Sigmoid colon (tissue), 7 donors: Measurements from ENCODE around the gene TMEM185B. TPM values are rescaled to one million over a fixed set of nuclear protein-coding genes. Genes with fewer than 3 reads are reported as not detected.
A peak's percentile ranks its signal among the peaks of the same experiment; 100 is the strongest.

Experiments used
- DNase-seq: peaks from one replicate; pipeline ENCODE4 v3.0.0-alpha.2; 2019
- H3K27ac ChIP-seq, 4 donors: fragments of 200-600 bp; sonication (generic); one replicate each; pipeline ENCODE4 v1.5.1; 2016 to 2019; ENCODE audit warnings: mild to moderate bottlenecking in 1 of 4
- H3K27me3 ChIP-seq, 3 donors: fragments of 200-600 bp; sonication (generic); one replicate each; pipeline ENCODE4 v1.5.1; 2019; ENCODE audit warnings: mild to moderate bottlenecking in 1 of 3
- H3K36me3 ChIP-seq, 4 donors: fragments of 200-600 bp; sonication (generic); one replicate each; pipeline ENCODE4 v1.5.1; 2016 to 2019
- H3K4me1 ChIP-seq, 4 donors: fragments of 200-600 bp; sonication (generic); one replicate each; pipeline ENCODE4 v1.5.1; 2017 to 2019
- H3K4me3 ChIP-seq, 4 donors: fragments of 200-600 bp; sonication (generic); one replicate each; pipeline ENCODE4 v1.5.1; 2017 to 2019; ENCODE audit warnings: mild to moderate bottlenecking in 2 of 4, moderate library complexity in 1 of 4
- H3K9me3 ChIP-seq, 4 donors: fragments of 200-600 bp in 3 of 4; sonication (generic) in 3 of 4; one replicate each; pipeline versions ENCODE4 v1.5.1 to v1.6.1; 2013 to 2019
- CTCF ChIP-seq, 4 experiments: fragments of 450-650 bp in 3 of 4; fragments of 200-600 bp in 1 of 4; IDR thresholded peaks; one replicate each; pipeline ENCODE4 v1.5.1; 2016 to 2019; ENCODE audit warnings: antibody characterized with exemption in 4 of 4, mild to moderate bottlenecking in 3 of 4, moderate library complexity in 2 of 4
- EP300 ChIP-seq, 4 donors: sonication (generic); formaldehyde crosslinking; IDR thresholded peaks; one replicate each; pipeline ENCODE4 v1.6.1; 2017; ENCODE audit warnings: antibody characterized with exemption in 4 of 4
- POLR2A ChIP-seq, 2 donors: fragments of 450-650 bp; IDR thresholded peaks; one replicate each; pipeline ENCODE4 v1.6.1; 2016; ENCODE audit warnings: antibody characterized with exemption in 2 of 2, mild to moderate bottlenecking in 2 of 2, moderate library complexity in 2 of 2
- POLR2AphosphoS5 ChIP-seq, 4 donors: sonication (generic); formaldehyde crosslinking; IDR thresholded peaks; one replicate each; pipeline ENCODE4 v1.6.1; 2017; ENCODE audit warnings: antibody characterized with exemption in 4 of 4
- WGBS, 2 donors: extraction: QIAGEN DNeasy Blood & Tissue Kit; methylation state at CpG; one replicate each; pipeline ENCODE4 v1.1.7; 2013; 5-methylcytosine and 5-hydroxymethylcytosine counted together
- intact Hi-C: fragments of 100-400 bp; cut with DNase I; formaldehyde crosslinking; loops from one replicate; pipeline ENCODE4 v1.15.1; 2023
- polyA plus RNA-seq, 3 donors: library from polyadenylated mRNA; stranded (reverse); fragments of 200-250 nt; gene quantifications; one replicate each; pipeline ENCODE4 v1.2.3, GENCODE V29; 2013
- total RNA-seq, 4 donors: library from RNA; depleted of rRNA; stranded (reverse); fragments of >200 nt; gene quantifications; one replicate each; pipeline ENCODE4 v1.1.0, GENCODE V29; 2016
- donor health status: healthy with polysubstance abuse.
- donor health status: Bipolar disorder and iron deficiency.
- donor health status: healthy.

TMEM185B gene
- 10 to 100 TPM; 16.8 to 32.1 (median 25.0) TPM for total RNA-seq
- 1 to 10 TPM; 1.6 to 9.7 (median 1.8) TPM for polyA plus RNA-seq

GRCh38 chr2:120223034-120223912, at the start of gene TMEM185B:
Gene TMEM185B, minus strand, starts transcription at chr2:120223400. Its CDS starts 424 bp downstream, at chr2:120222976.
- Histone ChIP-seq H3K4me3 (peak within 1 kb of the TSS; percentile 58 to 76 (median 62)), H3K36me3 (peaks cover 0 to 20% (median 0%) of the 10 kb centered on the region in 4 donors), H3K4me1 (peaks cover 0 to 39% (median 23%) of the 10 kb centered on the region in 4 donors), H3K9me3 (no peaks in the 10 kb centered on the region), H3K27me3 (no peaks in the 10 kb centered on the region), H3K27ac (peak within 1 kb of the TSS; percentile 89 to 95 (median 93))
- peak; percentile 95 for DNase-seq
- 2% methylated on average over 108 of the region's 108 CpGs for WGBS, 2 donors
- TF ChIP-seq POLR2AphosphoS5 (IDR thresholded peaks at IDR 0.05) (peak; percentile 56 to 80 (median 66)), EP300 (IDR thresholded peaks at IDR 0.05) (no peak), POLR2A (IDR thresholded peaks at IDR 0.05) (peak in 1 of 2 donors; percentile 17), CTCF (IDR thresholded peaks at IDR 0.05) (peak in 2 of 4 experiments; percentile 12 to 15)
- intact Hi-C loops, result loop anchor here (2.0 kb wide), 1 partner anchor 464 kb away; the partner anchor contains the start of gene PTPN4

- TF ChIP-seq CTCF (IDR thresholded peaks at IDR 0.05) (no peak), EP300 (IDR thresholded peaks at IDR 0.05) (no peak), POLR2A (IDR thresholded peaks at IDR 0.05) (no peak), POLR2AphosphoS5 (IDR thresholded peaks at IDR 0.05) (no peak)
- no peak for DNase-seq
- 96 to 97% methylated on average over 1 of the region's 1 CpG for WGBS, 2 donors
These were observed 48.6 kb upstream of the TMEM185B start for GRCh38 chr2:120271711-120272379.

GRCh38 chr2:120269816-120270215, 46.6 kb upstream of the TMEM185B start:
- H3K9me3 ChIP-seq, result no peaks in the 10 kb centered on the region
- TF ChIP-seq CTCF (IDR thresholded peaks at IDR 0.05) (no peak), EP300 (IDR thresholded peaks at IDR 0.05) (no peak), POLR2AphosphoS5 (IDR thresholded peaks at IDR 0.05) (no peak), POLR2A (IDR thresholded peaks at IDR 0.05) (no peak)
- H3K4me1 ChIP-seq, result peaks cover 0 to 5% (median 0%) of the 10 kb centered on the region in 4 donors
- intact Hi-C loops, result no loop called here
- 48 to 86% methylated on average over 1 of the region's 1 CpG for WGBS, 2 donors
- H3K36me3 ChIP-seq, result no peaks in the 10 kb centered on the region
- DNase-seq, result no peak
- H3K27ac ChIP-seq, result no peak overlapping the region
- no peak overlapping the region for H3K4me3 ChIP-seq
- H3K27me3 ChIP-seq, result no peaks in the 10 kb centered on the region

More at GRCh38 chr2:120271711-120272379, 48.6 kb upstream of the TMEM185B start:
- intact Hi-C loops, result no loop called here
- H3K4me1 ChIP-seq, result peaks cover 0 to 5% (median 0%) of the 10 kb centered on the region in 4 donors
- no peaks in the 10 kb centered on the region for H3K27me3 ChIP-seq
- H3K36me3 ChIP-seq, result no peaks in the 10 kb centered on the region
- H3K4me3 ChIP-seq, result no peak overlapping the region
- no peak overlapping the region for H3K27ac ChIP-seq
- H3K9me3 ChIP-seq, result no peaks in the 10 kb centered on the region

- no peak for DNase-seq
- H3K9me3 ChIP-seq, result no peaks in the 10 kb centered on the region
- TF ChIP-seq CTCF (IDR thresholded peaks at IDR 0.05), result no peak
- TF ChIP-seq EP300 (IDR thresholded peaks at IDR 0.05), result no peak
- no peak for TF ChIP-seq POLR2AphosphoS5 (IDR thresholded peaks at IDR 0.05)
- no peak for TF ChIP-seq POLR2A (IDR thresholded peaks at IDR 0.05)
- H3K27ac ChIP-seq, result no peak overlapping the region
- no peak overlapping the region for H3K4me3 ChIP-seq
- WGBS, 2 donors, result 88 to 93% methylated on average over 11 of the region's 11 CpGs
- no peaks in the 10 kb centered on the region for H3K36me3 ChIP-seq
- peaks cover 0 to 5% (median 0%) of the 10 kb centered on the region in 4 donors for H3K4me1 ChIP-seq
- intact Hi-C loops, result no loop called here
- no peaks in the 10 kb centered on the region for H3K27me3 ChIP-seq
These were observed 46.0 kb upstream of the TMEM185B start for GRCh38 chr2:120269076-120269744.
